Muscle layer of colon (tissue), 2 donors: ENCODE data around the gene GAL.

Source experiments
- H3K27ac ChIP-seq: one replicate; pipeline ENCODE4 v1.7.0; 2013; ENCODE audit warnings: low read depth, mild to moderate bottlenecking, low read length, moderate library complexity
- H3K27me3 ChIP-seq, 2 donors: one replicate each; pipeline ENCODE4 v1.7.0; 2013; ENCODE audit warnings: low read length in 2 of 2, mild to moderate bottlenecking in 2 of 2; ENCODE audit not compliant: insufficient read depth in 2 of 2, control insufficient read depth in 1 of 2
- H3K36me3 ChIP-seq: one replicate; pipeline ENCODE4 v1.7.0; 2013; ENCODE audit warnings: mild to moderate bottlenecking, low read length; ENCODE audit not compliant: insufficient read depth
- H3K4me1 ChIP-seq: one replicate; pipeline ENCODE4 v1.7.0; 2013; ENCODE audit warnings: mild to moderate bottlenecking, low read length; ENCODE audit not compliant: insufficient read depth
- H3K4me3 ChIP-seq, 2 donors: one replicate each; pipeline ENCODE4 v1.7.0; 2013; ENCODE audit warnings: low read length in 2 of 2, low read depth in 1 of 2, mild to moderate bottlenecking in 1 of 2, moderate library complexity in 1 of 2
- H3K9ac ChIP-seq: one replicate; pipeline ENCODE4 v1.7.0; 2013; ENCODE audit warnings: low read length
- H3K9me3 ChIP-seq: one replicate; pipeline ENCODE4 v1.7.0; 2013; ENCODE audit warnings: mild to moderate bottlenecking, low read length
- donor health status: abdominal sarcoma.
- donor health status: Adenocarcinoma of cecum.

The GAL gene

DNA sequence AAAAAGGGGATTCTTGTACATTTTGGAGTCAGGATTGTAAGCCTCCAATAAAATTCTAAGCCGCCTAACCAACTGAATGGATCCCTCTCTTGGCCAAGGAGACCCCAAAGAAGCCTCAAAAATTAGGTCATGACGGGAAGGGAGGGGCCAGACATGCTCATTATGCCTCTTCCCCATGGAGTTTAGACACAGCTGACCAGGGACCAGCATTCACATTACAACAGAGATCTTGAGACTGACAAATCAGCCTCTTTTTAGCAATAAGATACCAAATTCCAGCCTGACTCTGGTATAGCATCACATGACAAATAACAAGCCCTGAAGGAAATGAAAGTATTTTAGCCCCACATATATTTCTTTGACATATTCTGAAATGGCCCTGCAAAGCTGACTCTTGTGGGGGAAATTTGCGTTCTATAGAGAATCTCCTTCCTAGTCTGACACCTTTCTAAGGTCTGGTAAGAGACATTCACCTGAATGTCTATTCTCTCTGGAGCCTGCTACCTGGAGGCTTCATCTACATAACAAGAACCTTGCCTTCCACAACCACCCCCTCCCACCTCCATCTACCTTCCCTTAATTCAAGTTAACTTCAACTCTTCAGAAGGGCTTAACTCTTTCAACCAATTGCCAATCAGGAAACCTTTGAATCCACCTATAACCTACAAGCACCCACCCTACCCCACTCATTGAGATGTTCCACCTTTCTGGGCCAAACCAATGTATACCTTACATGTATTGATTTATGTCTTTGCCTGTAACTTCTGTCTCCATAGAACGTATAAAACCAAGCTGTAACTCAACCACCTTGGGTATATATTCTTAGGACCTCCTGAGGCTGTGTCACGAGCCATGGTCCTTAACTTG, 10.3 kb downstream of the GAL start:
- Histone ChIP-seq H3K4me3 (no peak overlapping the region), H3K36me3 (no peaks in the 10 kb centered on the region), H3K4me1 (no peaks in the 10 kb centered on the region), H3K27ac (no peak overlapping the region), H3K9me3 (no peaks in the 10 kb centered on the region), H3K9ac (no peak overlapping the region), H3K27me3 (peaks cover 0 to 8% of the 10 kb centered on the region in 2 donors)

DNA sequence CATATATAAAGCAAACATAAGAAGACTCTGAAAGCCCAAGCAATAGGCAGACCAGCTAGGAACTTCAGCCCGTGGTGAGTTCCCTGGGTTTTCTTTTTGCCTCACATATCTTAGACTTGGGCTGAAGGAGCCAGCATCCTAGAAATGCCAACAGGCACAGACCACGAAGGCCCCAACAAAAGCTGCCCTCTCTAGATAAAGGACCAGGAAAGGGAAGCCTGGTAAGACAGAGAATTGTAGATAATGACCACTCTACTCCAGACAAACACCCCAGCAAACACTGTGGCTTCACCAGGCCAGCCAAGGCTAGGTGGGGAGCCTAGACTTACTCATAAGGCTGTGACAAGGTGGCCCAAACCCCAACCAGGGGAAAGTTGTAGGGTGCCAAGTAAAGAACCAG, 11.2 kb downstream of the GAL start:
- Histone ChIP-seq H3K9me3 (no peaks in the 10 kb centered on the region), H3K4me1 (no peaks in the 10 kb centered on the region), H3K27me3 (peaks cover 0 to 5% of the 10 kb centered on the region in 2 donors), H3K9ac (no peak overlapping the region), H3K36me3 (no peaks in the 10 kb centered on the region), H3K4me3 (no peak overlapping the region), H3K27ac (no peak overlapping the region)

DNA sequence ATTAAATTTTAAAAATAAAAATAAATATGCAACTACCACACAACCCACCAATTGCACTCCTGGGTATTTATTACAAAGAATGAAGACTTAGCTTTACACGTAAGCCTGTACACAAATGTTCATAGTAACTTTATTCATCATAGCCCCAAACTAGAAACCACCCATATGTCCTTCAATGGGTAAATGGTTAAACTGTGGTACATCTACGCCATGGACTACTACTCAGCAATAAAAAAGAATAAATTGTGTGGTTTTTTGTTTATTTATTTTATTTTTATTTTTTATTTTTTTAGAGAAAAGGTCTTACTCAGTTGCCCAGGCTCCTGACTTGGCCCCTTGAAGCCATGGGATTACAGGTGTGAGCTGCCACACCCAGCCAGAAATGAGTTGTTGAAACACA, 14.6 kb downstream of the GAL start:
- Histone ChIP-seq H3K4me3 (no peak overlapping the region), H3K27me3 (no peaks in the 10 kb centered on the region)

DNA sequence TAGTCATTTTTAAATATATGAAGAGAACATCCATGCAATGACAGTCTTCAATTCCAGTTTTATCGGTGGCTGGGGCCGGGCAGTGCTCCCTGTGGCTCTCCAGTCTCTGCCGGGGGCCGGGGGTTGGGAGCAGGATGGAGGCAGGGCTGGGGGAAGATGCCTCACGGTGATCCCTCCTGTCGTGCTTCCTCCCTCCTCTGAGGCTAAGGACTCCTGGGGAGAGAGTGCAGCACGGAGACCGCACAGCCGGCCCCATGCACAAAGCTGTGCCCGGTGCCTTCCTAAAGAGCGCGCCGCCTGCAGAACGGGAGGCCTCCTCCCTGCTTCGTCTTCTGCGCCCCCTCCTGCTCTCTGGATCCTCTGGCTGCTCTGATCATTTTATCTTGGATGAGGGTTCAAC, 20.5 kb downstream of the GAL start:
- Histone ChIP-seq H3K4me1 (no peaks in the 10 kb centered on the region), H3K36me3 (no peaks in the 10 kb centered on the region), H3K4me3 (no peak overlapping the region), H3K27me3 (no peaks in the 10 kb centered on the region), H3K27ac (no peak overlapping the region), H3K9ac (no peak overlapping the region), H3K9me3 (no peaks in the 10 kb centered on the region)

More for the DNA sequence above, 14.6 kb downstream of the GAL start:
- Histone ChIP-seq H3K4me1 (no peaks in the 10 kb centered on the region), H3K9ac (no peak overlapping the region), H3K36me3 (no peaks in the 10 kb centered on the region), H3K27ac (no peak overlapping the region), H3K9me3 (no peaks in the 10 kb centered on the region)

DNA sequence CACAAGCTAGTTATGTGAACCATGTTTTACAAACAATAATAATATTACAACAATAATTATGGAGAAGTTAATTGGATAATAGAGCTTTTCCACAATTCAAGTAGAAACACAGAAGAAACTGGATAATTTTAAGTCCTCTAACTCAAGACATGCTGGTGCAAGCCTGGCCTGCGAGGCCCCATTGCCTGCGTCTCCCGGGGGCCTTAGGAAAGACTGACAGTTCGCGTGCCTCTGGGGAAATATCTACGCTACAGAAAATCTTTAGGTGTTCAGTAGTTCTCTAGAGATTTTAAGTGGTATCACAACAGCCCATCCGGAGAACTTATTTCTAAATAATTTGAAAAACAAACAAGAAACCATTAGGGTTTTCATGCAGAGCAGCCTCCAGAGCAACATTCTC, 23.2 kb downstream of the GAL start:
- H3K4me1 ChIP-seq = no peaks in the 10 kb centered on the region
- H3K9me3 ChIP-seq = no peaks in the 10 kb centered on the region
- H3K27ac ChIP-seq = no peak overlapping the region
- H3K36me3 ChIP-seq = no peaks in the 10 kb centered on the region
- no peak overlapping the region for H3K9ac ChIP-seq
- no peak overlapping the region for H3K4me3 ChIP-seq
- no peaks in the 10 kb centered on the region for H3K27me3 ChIP-seq

DNA sequence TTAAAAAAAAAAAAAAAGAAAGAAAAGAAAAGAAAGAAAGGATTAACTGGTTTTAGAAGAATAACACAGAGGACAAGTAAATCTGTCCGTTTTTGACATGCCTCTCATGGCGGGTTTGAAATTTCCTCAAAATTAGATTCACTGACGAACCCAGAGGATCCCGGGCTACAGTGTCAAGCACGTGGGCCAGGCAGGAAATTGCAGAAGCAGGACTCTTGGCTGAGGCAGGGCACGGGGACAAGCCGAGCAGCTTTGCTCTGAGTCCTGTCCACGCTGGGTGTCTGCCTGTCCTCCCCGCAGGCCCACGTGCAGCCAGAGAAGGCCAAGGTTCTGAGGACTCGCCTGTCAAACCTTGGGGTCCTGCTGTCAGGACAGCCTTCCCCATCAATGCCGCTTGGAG, 24.7 kb downstream of the GAL start:
- H3K4me3 ChIP-seq = no peak overlapping the region
- H3K9me3 ChIP-seq = no peaks in the 10 kb centered on the region
- H3K36me3 ChIP-seq = no peaks in the 10 kb centered on the region
- H3K27me3 ChIP-seq = peaks cover 0 to 2% of the 10 kb centered on the region in 2 donors
- H3K9ac ChIP-seq = no peak overlapping the region
- H3K27ac ChIP-seq = no peak overlapping the region
- H3K4me1 ChIP-seq = no peaks in the 10 kb centered on the region

DNA sequence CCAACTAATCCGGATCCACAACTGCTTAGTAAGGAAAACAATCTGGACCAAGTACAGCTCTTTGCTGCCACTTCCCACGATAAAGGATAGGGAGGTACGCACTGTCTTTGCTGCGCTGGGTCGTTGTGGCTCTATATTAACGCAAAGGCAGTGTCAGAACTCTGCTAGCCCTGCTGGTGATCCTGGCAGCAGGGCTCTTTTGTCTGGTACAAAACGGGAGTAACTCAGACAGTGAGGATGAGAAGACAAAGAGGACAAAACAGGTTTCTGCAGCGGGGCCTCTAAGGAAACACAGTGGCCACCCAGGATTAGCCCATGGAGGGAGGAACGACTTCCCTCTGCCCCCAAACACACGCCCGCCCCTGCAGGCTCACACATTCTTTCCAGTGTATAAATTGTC, 26.1 kb downstream of the GAL start:
- Histone ChIP-seq H3K9me3 (no peaks in the 10 kb centered on the region), H3K4me3 (no peak overlapping the region), H3K27me3 (peaks cover 0 to 5% of the 10 kb centered on the region in 2 donors), H3K36me3 (no peaks in the 10 kb centered on the region), H3K4me1 (no peaks in the 10 kb centered on the region), H3K9ac (no peak overlapping the region), H3K27ac (no peak overlapping the region)

DNA sequence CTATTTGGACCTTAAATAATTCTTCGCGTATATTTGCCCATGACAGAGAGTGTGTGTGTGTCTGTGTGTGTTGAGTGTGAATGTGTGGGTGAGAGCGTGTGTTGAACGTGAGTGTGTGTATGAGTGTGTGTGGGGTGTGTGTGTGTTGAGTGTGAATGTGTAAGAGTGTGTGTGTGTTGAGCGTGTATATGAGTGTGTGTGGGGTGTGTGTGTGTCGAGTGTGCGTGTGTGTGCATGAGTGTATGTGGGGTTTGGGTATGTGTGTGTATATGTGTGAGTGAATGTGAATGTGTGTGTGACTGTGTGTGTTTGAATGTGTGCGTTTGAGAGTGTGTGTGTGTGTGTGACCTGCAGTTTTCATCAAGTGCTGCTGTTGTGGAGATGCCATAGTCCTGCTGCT, 26.8 kb downstream of the GAL start:
- Histone ChIP-seq H3K9me3 (no peaks in the 10 kb centered on the region), H3K9ac (no peak overlapping the region), H3K4me3 (no peak overlapping the region), H3K4me1 (no peaks in the 10 kb centered on the region), H3K36me3 (no peaks in the 10 kb centered on the region), H3K27ac (no peak overlapping the region), H3K27me3 (peaks cover 0 to 5% of the 10 kb centered on the region in 2 donors)

DNA sequence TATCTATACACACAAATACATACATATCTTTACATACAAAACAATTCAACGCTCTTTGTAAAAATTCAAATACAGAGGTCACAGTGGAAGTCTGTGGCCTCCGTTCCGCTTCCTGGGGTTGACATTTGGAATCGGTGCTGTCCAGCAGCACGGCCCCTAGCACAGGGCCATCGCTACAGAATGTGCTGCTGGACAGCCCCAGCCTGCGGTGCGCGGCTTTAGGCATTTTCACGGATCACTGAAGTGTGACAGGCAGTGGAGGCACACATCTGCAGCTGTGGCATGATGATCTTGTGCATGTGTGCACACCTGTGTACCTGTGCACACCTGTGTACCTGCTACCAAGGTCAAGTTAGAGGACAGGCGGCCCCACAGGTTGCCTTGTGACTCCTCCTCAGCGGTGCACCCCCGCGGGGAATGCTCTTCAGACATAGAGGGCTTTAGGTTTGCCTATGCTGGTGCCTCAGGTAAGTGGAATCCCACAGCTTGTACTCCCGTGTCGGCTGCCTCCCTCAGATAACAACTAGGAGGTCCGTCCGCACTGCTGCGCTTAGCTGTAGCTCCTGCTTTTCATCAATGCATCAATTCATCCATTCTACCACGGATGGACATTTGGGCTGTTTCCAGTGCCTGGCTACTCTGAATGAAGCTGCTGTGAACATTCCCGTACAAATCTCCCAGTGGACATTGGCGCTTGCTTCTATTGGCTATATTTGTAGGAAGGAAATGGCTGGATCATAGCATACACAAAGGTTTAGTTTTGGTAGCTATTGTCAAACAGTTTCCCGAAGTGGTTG, 29.9 kb downstream of the GAL start:
- no peak overlapping the region for H3K9ac ChIP-seq
- H3K4me1 ChIP-seq = no peaks in the 10 kb centered on the region
- no peaks in the 10 kb centered on the region for H3K9me3 ChIP-seq
- H3K27ac ChIP-seq = no peak overlapping the region
- H3K36me3 ChIP-seq = no peaks in the 10 kb centered on the region
- peaks cover 0 to 5% of the 10 kb centered on the region in 2 donors for H3K27me3 ChIP-seq
- no peak overlapping the region for H3K4me3 ChIP-seq

DNA sequence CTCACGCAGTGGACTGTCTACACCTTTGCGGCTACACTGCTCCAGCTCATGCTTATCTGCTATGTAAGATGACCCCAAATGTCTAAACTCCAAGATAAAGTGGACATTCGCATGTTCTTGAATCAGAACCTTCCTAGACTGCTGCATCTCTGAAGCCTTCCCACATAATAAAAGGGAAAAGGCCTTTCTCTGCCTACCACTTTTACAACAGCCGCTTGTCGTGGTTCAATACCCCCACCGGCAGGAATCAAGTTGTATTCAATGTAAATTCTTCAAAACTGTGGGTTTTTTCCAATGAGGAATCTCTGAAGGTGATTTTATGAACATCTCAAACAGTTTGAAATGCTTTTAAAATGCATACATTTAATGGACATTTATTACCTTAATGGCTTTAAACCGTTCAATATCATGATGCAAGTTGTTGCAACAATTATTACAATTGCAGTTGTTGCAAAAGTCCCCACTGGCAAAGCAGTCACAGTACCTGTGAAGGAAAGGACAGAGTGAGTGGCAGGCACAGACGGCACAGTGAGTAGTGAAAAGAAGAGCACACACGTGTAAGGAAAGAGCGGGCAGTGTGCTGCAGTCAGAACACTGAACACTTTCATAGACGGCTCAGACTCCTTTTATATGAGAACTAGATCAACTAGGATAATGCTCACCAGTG, 31.2 kb downstream of the GAL start:
- Histone ChIP-seq H3K36me3 (no peaks in the 10 kb centered on the region), H3K27ac (no peak overlapping the region), H3K9me3 (no peaks in the 10 kb centered on the region), H3K9ac (no peak overlapping the region), H3K4me3 (no peak overlapping the region), H3K27me3 (peaks cover 0 to 5% of the 10 kb centered on the region in 2 donors), H3K4me1 (no peaks in the 10 kb centered on the region)

DNA sequence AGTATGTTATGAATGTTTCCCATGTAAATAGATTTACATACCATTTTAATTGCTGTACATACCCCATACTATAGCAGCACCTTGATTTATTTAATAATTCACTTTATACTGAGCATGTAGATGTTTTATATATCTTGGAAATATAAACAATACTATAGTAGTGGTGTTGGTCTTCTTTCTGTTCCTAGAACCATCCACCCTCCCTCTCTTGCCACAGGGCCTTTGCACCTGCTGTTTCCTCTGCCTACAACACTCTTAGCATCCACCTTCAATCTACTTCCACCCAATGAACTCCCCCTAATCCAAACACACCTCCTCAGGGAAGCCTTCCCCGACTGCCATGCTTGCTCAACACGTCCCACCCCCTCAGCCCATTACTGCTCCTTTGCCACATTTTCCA, 36.7 kb downstream of the GAL start:
- H3K4me3 ChIP-seq = no peak overlapping the region
- no peaks in the 10 kb centered on the region for H3K27me3 ChIP-seq
- H3K4me1 ChIP-seq = no peaks in the 10 kb centered on the region
- no peaks in the 10 kb centered on the region for H3K9me3 ChIP-seq
- H3K9ac ChIP-seq = no peak overlapping the region
- H3K36me3 ChIP-seq = no peaks in the 10 kb centered on the region
- no peak overlapping the region for H3K27ac ChIP-seq
